C1 segment of cervical spinal cord (tissue), 14 donors: ENCODE data around the gene SYT5.
"Not testable (repeated sequence)": the region's sequence is repeated elsewhere in the genome, so short reads cannot be mapped to it uniquely, and the experiment has no call there.

Source experiments
- DNase-seq, 14 donors: peaks; one replicate each; lab custom pipeline; 2025; lab: John Stamatoyannopoulos, UW

SYT5 gene

GRCh38 chr19:55172318-55172717 lies 7.8 kb downstream of the SYT5 start:
- not testable (repeated sequence) for DNase-seq

GRCh38 chr19:55171440-55171839 lies 8.6 kb downstream of the SYT5 start:
- DNase-seq = no peak

GRCh38 chr19:55169136-55169535 lies 11.0 kb downstream of the SYT5 start:
- no peak for DNase-seq

GRCh38 chr19:55166530-55167268 lies 13.4 kb downstream of the SYT5 start, which contains the start of gene DNAAF3:
Gene DNAAF3, minus strand, starts transcription at chr19:55166613. Its CDS starts 200 bp downstream, at chr19:55166413.
- peak; percentile 12 to 90 (median 70) for DNase-seq

- DNase-seq = peak in 7 of 14 donors; percentile 29 to 54 (median 37)
Measured at GRCh38 chr19:55165952-55166529, 14.0 kb downstream of the SYT5 start.

- DNase-seq = no peak
Measured at GRCh38 chr19:55161571-55162322, 18.3 kb downstream of the SYT5 start.

GRCh38 chr19:55160986-55161365 lies 19.1 kb downstream of the SYT5 start:
- DNase-seq = no peak

GRCh38 chr19:55160128-55160985 lies 19.7 kb downstream of the SYT5 start:
- peak in 8 of 14 donors; percentile 2 to 59 (median 18) for DNase-seq

GRCh38 chr19:55158848-55159749 lies 21.0 kb downstream of the SYT5 start:
- no peak for DNase-seq

- no peak for DNase-seq
Measured at GRCh38 chr19:55158423-55158822, 21.7 kb downstream of the SYT5 start.

GRCh38 chr19:55157064-55157908 lies 22.8 kb downstream of the SYT5 start, which contains the start of gene TNNI3:
Gene TNNI3, minus strand, starts transcription at chr19:55157732. Its CDS starts 143 bp downstream, at chr19:55157589.
- no peak for DNase-seq

- DNase-seq = peak in 1 of 14 donors; percentile 0
Measured at GRCh38 chr19:55156202-55157063, 23.7 kb downstream of the SYT5 start.

- not testable (repeated sequence) for DNase-seq
Measured at GRCh38 chr19:55155784-55156183, 24.3 kb downstream of the SYT5 start.

- DNase-seq = no peak
Measured at GRCh38 chr19:55153652-55154264, 26.3 kb downstream of the SYT5 start.

- no peak for DNase-seq
Measured at GRCh38 chr19:55152017-55152416, 28.1 kb downstream of the SYT5 start.

GRCh38 chr19:55149078-55150003 lies 30.7 kb downstream of the SYT5 start, which contains the start of gene TNNT1:
Gene TNNT1, minus strand, starts transcription at chr19:55149206. Its CDS starts 2,049 bp downstream, at chr19:55147157.
- DNase-seq = no peak
